ENCODE measurements around the gene DUSP7. TPM values are rescaled to one million over a fixed set of nuclear protein-coding genes. Genes with fewer than 3 reads are reported as not detected.

The DUSP7 gene
- total RNA-seq, 1 donor from 2014 or later, result 23.5 TPM

DNA sequence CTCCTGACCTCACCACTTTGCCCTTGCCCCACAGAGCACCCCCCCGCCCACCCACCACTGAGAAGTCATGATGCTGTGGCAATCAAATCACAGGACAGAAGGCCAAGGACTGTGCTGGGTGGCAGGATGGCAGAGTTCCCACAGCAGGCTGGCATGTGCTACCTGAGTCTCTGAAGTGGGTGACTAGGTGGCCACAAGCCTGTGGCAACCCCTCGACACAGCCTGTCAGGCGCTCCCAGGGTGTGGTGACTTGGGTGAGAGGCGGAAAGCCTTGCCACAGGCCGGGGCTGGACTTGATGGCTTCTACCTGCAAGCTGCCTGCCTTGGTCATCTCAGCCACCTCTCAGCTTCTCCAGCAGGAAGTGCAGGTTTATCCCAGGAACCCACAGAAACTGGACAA lies 15.6 kb upstream of the DUSP7 start:
- TF ChIP-seq, protein P1, sequence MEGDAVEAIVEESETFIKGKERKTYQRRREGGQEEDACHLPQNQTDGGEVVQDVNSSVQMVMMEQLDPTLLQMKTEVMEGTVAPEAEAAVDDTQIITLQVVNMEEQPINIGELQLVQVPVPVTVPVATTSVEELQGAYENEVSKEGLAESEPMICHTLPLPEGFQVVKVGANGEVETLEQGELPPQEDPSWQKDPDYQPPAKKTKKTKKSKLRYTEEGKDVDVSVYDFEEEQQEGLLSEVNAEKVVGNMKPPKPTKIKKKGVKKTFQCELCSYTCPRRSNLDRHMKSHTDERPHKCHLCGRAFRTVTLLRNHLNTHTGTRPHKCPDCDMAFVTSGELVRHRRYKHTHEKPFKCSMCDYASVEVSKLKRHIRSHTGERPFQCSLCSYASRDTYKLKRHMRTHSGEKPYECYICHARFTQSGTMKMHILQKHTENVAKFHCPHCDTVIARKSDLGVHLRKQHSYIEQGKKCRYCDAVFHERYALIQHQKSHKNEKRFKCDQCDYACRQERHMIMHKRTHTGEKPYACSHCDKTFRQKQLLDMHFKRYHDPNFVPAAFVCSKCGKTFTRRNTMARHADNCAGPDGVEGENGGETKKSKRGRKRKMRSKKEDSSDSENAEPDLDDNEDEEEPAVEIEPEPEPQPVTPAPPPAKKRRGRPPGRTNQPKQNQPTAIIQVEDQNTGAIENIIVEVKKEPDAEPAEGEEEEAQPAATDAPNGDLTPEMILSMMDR (IDR thresholded peaks at IDR 0.05; ENCODE audit: insufficient read depth, low read length, poor library complexity, severe bottlenecking), result no peak
- H3K27me3 ChIP-seq (ENCODE audit: control insufficient read depth, insufficient read depth, low read length), result no peaks in the 10 kb centered on the region

DNA sequence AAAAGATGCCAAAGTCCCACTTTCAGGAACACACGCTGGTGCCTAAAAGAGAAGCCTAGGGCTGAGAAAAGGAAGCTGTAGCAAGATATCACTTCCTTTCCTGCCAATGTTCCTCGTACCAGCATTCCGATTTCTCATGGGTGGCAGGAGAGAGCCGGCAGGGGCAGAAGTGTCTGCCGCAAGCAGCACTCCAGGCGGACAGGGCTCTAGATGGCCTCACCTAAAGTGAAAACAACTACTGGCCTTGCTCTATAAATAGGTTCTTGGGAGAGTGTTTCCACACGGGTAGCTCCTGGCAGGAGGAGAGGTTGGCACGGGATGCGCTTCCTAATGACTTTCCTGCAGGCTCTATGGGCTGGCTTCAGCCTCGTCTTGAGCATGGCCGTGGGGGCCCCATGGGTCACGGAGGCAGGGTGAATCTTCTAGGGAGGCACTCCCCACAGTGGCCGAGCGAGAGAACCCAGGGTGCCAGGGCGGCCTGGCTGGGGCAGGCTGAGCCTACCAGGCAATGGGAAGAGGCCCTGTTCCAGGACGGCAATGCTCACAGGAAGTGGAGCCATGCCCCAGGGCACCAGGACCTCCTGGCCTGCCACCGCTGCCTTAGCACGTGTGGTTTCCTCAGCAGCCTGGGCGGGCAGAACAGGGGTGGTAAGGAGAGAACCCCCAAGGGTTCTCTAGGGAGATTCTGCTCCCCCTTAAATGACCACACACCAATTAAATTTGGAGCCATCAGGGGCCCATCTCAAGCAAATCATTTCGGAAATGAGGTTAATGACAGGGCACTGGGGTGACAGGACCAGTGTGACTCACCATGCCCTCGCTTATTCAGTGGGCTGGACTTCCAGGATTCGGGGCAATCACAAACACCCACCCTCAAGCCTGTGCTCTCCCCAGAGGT lies 14.6 kb upstream of the DUSP7 start:
- no peaks in the 10 kb centered on the region for H3K27me3 ChIP-seq (ENCODE audit: control insufficient read depth, insufficient read depth, low read length)
- H3K4me3 ChIP-seq (ENCODE audit: low read depth, low read length), result no peak overlapping the region
- DNase-seq (ENCODE audit: low read depth), result no peak
- TF ChIP-seq, protein P1 (IDR thresholded peaks at IDR 0.05; ENCODE audit: insufficient read depth, low read length, poor library complexity, severe bottlenecking), result no peak
- H3K36me3 ChIP-seq (ENCODE audit: control insufficient read depth, insufficient read depth, low read length), result no peaks in the 10 kb centered on the region

More for the DNA sequence above, 15.6 kb upstream of the DUSP7 start:
- Histone ChIP-seq H3K4me3 (ENCODE audit: low read depth, low read length) (no peak overlapping the region), H3K36me3 (ENCODE audit: control insufficient read depth, insufficient read depth, low read length) (no peaks in the 10 kb centered on the region)
- DNase-seq (ENCODE audit: low read depth), result no peak

DNA sequence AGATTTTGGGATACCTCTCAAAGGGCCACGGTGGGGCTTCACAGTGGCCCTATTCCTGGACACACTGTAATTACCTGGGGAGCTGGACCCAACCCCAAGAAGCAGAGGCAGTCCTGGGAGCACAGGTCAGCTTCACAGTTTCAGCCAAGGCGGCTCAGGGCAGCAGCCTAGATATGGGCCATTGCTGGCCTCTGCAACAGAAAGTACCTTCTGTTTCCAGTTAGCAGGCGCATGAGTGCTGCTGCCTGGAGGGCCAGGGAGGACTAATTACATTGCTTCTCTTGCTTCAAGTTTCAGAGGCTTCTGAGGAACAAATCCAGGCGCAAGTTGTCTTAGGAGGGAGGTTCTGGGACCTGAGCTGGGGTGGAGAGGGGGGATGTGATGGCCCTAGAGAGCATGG lies 13.5 kb upstream of the DUSP7 start:
- Histone ChIP-seq H3K4me3 (ENCODE audit: low read depth, low read length) (no peak overlapping the region), H3K36me3 (ENCODE audit: control insufficient read depth, insufficient read depth, low read length) (no peaks in the 10 kb centered on the region), H3K27me3 (ENCODE audit: control insufficient read depth, insufficient read depth, low read length) (no peaks in the 10 kb centered on the region)
- DNase-seq (ENCODE audit: low read depth), result no peak
- TF ChIP-seq, protein P1 (IDR thresholded peaks at IDR 0.05; ENCODE audit: insufficient read depth, low read length, poor library complexity, severe bottlenecking), result no peak

DNA sequence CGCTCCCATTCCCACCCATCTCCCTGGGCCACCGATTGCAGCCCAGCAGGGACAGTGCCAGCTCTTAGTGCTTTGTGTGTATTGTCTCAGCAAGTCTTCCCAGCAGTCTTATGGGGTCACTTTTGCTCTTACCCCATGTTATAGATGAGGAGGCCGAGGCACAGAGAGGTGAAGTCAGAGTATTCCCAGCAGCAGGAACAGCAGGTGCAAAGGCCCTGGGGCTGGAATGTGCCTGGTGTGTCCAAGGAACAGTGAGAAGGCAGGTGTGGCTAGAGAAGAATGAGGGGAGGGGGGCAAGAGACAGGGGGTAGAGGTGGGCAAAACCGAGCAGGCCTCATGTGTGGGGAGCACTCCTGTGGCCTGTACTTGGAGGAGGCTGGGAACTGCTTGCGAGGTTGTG lies 12.8 kb upstream of the DUSP7 start:
- H3K27me3 ChIP-seq (ENCODE audit: control insufficient read depth, insufficient read depth, low read length), result no peaks in the 10 kb centered on the region
- DNase-seq (ENCODE audit: low read depth), result no peak
- no peak overlapping the region for H3K4me3 ChIP-seq (ENCODE audit: low read depth, low read length)
- H3K36me3 ChIP-seq (ENCODE audit: control insufficient read depth, insufficient read depth, low read length), result no peaks in the 10 kb centered on the region
- TF ChIP-seq, protein P1 (IDR thresholded peaks at IDR 0.05; ENCODE audit: insufficient read depth, low read length, poor library complexity, severe bottlenecking), result no peak

DNA sequence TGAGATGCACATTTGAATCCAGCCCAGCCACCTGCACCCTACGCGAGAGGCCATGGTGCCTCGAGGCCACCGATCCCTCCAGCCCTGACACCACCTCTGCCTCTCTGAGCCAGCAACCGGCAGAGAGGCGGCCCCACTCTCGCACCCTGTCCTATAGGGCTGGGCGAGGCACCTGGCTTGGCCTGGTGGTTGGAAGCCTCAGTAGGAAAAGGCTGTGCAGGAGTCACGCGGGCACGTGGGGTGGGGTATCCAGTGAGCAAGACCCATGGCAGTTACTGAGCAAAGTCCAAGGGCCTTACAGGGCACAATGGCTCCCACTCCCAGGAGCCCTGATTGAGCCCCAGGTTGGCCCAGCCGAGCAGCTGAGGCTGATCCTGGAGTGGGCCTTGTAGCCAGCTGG lies 12.4 kb upstream of the DUSP7 start:
- Histone ChIP-seq H3K27me3 (ENCODE audit: control insufficient read depth, insufficient read depth, low read length) (no peaks in the 10 kb centered on the region), H3K36me3 (ENCODE audit: control insufficient read depth, insufficient read depth, low read length) (no peaks in the 10 kb centered on the region), H3K4me3 (ENCODE audit: low read depth, low read length) (no peak overlapping the region)
- TF ChIP-seq, protein P1 (IDR thresholded peaks at IDR 0.05; ENCODE audit: insufficient read depth, low read length, poor library complexity, severe bottlenecking), result no peak
- no peak for DNase-seq (ENCODE audit: low read depth)

Measured in kidney epithelial cell (primary cell).